Stimulated activated CD4-positive, alpha-beta T cell treated with anti-CD3 and anti-CD28 coated beads, Interleukin-4, amount 100 ng/mL, for 4 hours (primary cell): ENCODE data around the gene ACSF2.

Experiments used
- DNase-seq, 2 experiments: peaks; one replicate each; pipeline ENCODE4 v3.0.0-alpha.2; 2020

ACSF2 gene

GRCh38 chr17:50479522-50480141, 53.6 kb downstream of the ACSF2 start:
- DNase-seq, result peak; percentile 59 to 70

GRCh38 chr17:50480142-50480764, 54.2 kb downstream of the ACSF2 start:
- no peak for DNase-seq

- no peak for DNase-seq
These were observed 55.0 kb downstream of the ACSF2 start for GRCh38 chr17:50480854-50481490.

GRCh38 chr17:50481648-50482047, 55.6 kb downstream of the ACSF2 start:
- no peak for DNase-seq

DNA sequence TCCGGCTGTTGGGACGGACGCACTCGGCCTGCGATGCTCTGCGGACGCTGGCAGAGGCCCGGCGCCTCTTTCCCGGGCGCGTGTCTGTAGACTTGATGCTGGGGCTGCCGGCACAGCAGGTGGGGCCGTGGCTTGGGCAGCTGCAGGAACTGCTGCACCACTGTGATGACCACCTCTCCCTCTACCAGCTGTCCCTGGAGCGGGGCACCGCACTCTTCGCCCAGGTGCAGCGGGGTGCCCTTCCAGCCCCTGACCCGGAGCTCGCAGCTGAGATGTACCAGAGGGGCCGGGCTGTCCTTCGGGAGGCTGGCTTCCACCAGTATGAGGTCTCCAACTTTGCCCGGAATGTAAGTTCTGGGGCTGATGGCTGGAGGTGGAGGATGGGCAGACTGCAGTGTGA, 56.1 kb downstream of the ACSF2 start:
- DNase-seq, result no peak

DNA sequence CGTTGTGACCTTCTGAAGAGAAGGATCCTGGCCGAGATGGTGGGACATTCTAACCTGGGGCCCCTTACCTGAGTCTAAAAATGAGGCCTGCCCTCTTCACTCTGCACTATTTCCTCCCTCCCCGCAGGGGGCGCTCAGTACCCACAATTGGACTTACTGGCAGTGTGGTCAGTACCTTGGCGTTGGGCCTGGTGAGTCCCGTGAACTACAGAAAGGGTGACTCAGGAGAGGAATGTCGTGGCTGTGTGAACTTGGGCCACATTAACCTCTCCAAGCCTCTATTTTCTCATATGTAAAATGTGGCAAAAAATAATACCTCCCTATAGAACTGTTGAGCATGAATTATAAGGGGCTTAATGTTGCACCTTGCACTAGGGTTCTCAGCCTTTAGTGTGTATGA, 56.5 kb downstream of the ACSF2 start:
- DNase-seq, result peak; percentile 53 to 64

DNA sequence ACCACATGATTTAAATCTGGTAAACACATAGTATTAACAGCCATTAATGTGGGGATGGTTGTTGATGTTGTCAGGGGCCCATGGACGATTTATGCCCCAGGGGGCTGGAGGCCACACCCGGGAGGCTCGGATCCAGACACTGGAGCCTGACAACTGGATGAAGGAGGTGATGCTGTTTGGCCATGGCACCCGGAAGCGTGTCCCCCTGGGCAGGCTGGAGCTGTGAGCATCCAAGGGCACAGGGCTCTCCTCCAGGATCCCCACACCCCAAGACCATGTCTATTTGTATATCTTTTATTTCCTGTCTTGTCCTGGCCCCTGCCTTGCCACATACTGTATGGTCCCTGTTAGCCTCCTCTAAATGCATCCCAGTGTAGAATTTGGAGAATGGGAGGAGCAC, 57.2 kb downstream of the ACSF2 start:
- no peak for DNase-seq

DNA sequence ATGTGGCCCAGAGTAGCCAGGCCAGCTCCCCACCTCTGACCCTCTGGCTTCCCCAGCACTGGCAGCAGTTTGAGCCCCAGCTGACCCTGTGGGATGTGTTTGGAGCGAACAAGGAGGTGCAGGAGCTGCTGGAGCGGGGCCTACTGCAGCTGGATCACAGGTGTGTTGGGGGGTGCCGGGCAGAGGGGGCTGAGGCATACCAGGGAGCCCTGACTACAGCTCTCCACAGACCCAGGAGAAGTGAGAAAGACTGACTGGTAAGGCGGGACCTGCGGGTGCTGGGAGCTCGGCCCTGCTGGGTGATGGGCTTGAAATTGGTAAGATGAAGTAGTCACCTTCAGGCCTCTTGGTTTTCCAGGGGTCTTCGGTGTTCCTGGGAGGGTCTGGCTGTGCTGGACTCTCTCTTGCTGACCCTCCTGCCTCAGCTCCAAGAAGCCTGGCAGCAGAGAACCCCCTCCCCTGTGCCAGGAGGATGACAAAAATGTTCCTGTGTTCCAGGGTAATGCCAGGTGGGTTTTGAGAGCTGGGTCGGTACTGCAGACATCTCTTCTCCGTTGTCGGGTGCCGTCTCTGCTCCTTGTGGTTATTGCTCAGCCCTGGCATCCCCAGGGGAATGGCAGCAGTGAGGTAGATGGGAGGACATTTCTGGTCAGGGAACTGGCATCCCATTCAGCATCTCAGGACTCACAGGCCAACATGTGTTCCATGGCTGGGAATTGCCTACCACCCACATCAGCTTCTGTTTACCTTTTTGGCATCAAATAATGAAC, 58.6 kb downstream of the ACSF2 start:
- no peak for DNase-seq

GRCh38 chr17:50487213-50488096, 61.4 kb downstream of the ACSF2 start:
- no peak for DNase-seq

- no peak for DNase-seq
These were observed 62.9 kb downstream of the ACSF2 start for GRCh38 chr17:50488880-50489279.

DNA sequence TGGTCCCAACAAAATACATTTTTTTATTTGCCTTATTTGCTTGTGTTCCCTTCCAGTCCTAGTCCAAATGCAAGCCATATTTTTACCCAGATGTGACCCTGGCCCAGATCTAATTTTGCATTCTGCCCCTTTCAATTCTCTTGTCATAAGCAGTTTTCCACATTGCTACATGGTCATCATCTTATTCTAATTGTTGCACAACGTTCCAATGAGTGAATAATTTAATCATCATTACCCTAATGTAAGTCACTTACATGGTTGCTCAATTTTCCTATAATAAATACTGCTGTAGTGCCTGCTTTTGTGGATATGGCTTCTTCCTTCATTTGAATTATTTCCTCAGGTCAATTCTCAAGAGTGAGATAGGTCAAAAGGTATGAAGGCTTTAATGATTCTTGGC, 65.5 kb downstream of the ACSF2 start:
- DNase-seq, result no peak

DNA sequence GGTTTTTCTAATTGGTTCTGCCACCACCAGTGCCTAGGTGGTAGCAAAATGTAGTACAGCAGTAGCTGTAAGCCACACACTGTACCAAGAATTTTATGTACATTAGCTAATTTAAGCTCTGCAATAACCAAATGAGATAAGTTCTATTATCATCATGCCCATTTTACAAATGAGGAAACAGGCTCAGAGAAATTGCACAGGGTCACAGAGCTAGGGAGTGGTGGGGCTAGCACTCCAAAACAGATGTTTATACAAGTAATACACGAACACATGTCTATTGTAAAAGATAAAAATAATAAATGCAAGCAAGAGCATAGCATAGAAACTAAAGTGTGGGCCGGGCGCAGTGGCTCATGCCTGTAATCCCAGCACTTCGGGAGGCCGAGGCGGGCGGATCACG, 66.2 kb downstream of the ACSF2 start:
- DNase-seq, result no peak

DNA sequence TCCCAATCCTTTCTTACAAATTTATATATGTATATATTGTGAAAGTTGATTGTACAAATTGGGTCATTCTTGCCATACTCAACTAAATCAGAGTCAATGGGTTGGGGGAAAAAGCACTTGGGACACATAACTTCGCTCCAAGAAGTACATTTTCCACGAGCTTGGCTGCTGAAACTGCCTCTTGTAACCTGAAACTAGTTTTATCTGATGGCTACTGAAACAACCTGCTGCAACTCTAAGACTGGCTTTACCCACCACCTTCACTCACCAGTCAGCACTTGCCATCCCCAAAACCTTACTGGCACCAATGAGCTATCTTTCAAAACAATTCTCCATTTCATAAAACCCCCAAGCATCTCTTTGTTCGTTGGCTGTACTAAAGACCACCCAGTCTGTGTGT, 67.7 kb downstream of the ACSF2 start:
- DNase-seq, result no peak

- no peak for DNase-seq
These were observed 69.3 kb downstream of the ACSF2 start for GRCh38 chr17:50495217-50495823.

DNA sequence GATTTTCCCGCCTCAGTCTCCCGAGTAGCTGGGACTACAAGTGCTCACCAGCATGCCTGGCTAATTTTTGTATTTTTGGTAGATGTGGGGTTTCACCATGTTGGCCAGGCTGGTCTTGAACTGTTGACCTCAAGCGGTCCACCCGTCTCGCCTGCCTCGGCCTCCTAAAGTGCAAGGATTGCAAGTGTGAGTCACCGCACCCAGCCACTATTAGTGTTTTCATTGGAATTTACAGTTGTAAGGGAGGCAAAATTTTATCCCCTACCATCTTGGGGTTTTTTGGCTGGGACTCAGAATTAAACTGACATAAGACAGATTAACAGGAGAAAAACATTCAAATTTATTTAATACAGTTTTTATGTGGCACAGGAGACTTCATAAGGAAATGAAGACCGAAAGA, 69.9 kb downstream of the ACSF2 start:
- no peak for DNase-seq

DNA sequence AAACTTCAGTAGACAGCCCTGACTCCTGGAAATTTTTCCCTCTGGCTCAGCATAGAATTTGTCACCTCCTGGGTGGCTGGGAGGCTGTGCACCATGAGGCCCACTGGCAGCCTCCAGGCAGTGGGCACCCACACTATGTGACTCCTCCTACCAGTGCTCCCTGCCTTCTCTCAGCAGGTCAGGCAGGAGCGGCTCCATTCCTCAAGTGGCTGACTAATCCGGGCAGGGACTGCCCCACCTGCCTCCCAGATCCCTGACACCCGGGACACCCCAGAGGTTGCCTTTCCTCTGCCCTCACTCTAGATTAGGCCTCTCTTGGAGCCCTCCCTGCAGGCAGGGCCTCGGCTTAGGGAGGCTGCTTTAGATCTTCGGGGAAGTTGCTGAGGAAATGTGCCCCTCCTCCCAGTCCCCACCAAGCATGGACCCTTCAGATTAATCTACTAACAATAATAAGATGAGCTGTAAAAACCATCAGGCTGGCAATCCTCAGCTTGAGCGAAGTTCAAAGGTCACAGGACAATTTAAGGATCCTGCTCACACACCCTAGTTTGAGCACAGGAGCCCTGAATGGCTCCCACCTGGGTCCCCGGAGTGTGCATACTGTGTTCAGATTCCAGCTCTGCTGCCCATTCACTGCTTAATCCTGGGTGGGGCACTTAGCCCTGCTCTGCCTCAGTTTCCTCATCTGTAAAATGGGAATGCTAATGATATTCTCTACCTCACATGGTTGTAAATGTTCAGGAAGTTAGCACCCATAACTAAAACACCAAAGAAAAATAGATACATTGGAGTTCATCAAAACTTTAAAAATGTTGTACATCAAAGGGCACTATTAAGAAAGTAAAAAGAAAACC, 72.2 kb downstream of the ACSF2 start:
- no peak for DNase-seq

- no peak for DNase-seq
These were observed 73.3 kb downstream of the ACSF2 start for GRCh38 chr17:50499270-50499669.

DNA sequence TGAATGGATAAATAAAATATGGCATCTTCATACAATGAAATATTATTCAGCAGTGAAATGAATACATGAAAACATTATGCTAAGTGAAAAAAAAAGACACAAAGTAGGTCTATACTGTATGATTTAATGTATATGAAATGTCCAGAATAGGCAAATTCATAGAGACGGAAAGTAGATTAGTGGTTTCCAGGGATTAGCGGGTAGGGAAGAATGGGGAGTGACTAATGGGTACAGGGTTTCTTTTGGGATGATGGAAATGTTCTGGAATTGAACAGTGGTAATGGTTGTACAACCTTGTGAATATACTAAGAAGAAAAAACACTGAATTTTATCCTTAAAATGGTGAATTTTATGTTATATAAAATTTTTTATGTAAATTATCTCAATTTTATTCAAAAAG, 73.7 kb downstream of the ACSF2 start:
- no peak for DNase-seq

DNA sequence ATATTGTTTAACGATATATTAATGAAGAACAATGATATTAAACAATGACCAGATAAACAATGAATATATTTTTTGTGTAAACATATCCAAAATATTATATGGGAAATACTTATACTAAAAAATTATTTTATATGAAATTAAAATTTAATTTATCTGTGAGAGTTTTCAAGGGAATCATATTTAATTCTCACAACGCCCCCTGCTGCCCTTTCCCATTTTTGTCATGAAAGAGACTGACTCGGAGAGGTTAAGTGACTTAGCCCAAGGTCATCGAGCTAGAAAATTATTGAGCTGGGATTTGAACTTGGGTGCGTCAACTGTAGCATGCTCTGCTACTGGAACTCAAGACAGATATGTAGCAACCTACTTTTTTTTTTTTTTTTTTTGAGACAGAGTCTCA, 75.0 kb downstream of the ACSF2 start:
- peak in 1 of 2 experiments; percentile 22 for DNase-seq

DNA sequence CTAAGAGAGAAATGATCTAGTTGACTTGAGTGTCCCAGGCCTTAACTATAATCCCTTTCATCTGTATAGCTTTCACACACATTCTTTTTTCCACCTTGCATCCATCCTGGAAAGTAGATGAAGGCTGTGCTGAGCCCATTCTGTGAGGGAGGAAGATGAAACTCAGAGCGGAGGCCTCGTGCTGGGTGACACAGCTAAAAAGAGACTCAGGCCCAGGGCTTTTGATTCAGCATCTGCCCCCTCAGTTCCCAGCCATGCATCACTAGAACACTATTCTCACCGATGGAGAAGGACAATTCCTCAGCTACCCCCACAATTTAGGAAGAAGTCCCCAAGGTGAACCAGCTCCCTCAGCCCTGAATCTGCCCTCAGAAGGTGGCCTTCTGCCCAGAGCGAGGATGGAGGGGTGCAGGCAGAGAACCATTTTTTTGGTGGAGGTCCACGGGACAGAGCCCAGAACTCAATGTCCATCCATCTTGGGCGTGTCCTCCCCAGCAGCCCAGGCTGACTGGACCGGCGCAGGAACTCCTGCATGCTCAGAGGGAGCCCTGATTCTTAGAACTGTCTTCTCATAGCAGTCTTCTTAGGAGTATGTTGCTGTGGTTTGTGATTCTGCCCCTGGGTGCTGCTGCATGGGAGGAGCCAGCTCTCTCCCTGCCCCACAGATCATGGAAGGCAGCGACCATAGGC, 76.4 kb downstream of the ACSF2 start:
- no peak for DNase-seq
